HepG2 (cell line): ENCODE data around the gene NDUFS6. TPM values are rescaled to one million over a fixed set of nuclear protein-coding genes. Genes with fewer than 3 reads are reported as not detected.

Experiments
- ATM ChIP-seq: fragments of 450-650 bp; IDR thresholded peaks from 2 replicates; pipeline ENCODE4 v1.7.1; 2017; ENCODE audit warnings: mild to moderate bottlenecking, borderline replicate concordance
- HES4 ChIP-seq: sonication (generic); formaldehyde crosslinking; IDR thresholded peaks from 2 replicates; pipeline ENCODE4 v1.9.0; 2021; ENCODE audit warnings: mild to moderate bottlenecking, missing genetic modification reagents, borderline replicate concordance
- MAFF ChIP-seq: IDR thresholded peaks from 2 replicates; pipeline ENCODE4 v1.6.1; 2011; ENCODE audit warnings: low read depth, low read length, improper control_type of control experiment
- MAX ChIP-seq: IDR thresholded peaks from 2 replicates; pipeline ENCODE4 v1.6.1; 2012; ENCODE audit warnings: inconsistent platforms
- MLX ChIP-seq: IDR thresholded peaks from 2 replicates; pipeline ENCODE4 v1.6.1; 2016
- PRDM15 ChIP-seq: sonication (generic); formaldehyde crosslinking; IDR thresholded peaks from 2 replicates; pipeline ENCODE4 v1.4.0; 2020; ENCODE audit warnings: missing genetic modification reagents
- RAD51 ChIP-seq: fragments of 450-650 bp; IDR thresholded peaks from 2 replicates; pipeline ENCODE4 v1.6.1; 2016; ENCODE audit warnings: borderline replicate concordance
- RFXANK ChIP-seq: IDR thresholded peaks from 2 replicates; pipeline ENCODE4 v1.6.1; 2016
- TERF1 ChIP-seq: sonication (generic); formaldehyde crosslinking; IDR thresholded peaks from 2 replicates; pipeline ENCODE4 v1.8.0; 2022; ENCODE audit warnings: mild to moderate bottlenecking, missing genetic modification reagents, moderate library complexity
- TFDP2 ChIP-seq: sonication (generic); formaldehyde crosslinking; IDR thresholded peaks from 2 replicates; pipeline ENCODE4 v1.4.0; 2020; ENCODE audit warnings: missing genetic modification reagents
- XRCC5 ChIP-seq: fragments of 200-400 bp; formaldehyde crosslinking; optimal IDR thresholded peaks from 2 replicates; pipeline ENCODE3; 2017; ENCODE audit warnings: mild to moderate bottlenecking, low read length
- ZFP91 ChIP-seq: sonication (generic); formaldehyde crosslinking; IDR thresholded peaks from 2 replicates; pipeline ENCODE4 v1.9.0; 2022; ENCODE audit warnings: missing genetic modification reagents, mild to moderate bottlenecking, borderline replicate concordance
- ZFY ChIP-seq: sonication (generic); formaldehyde crosslinking; IDR thresholded peaks from 2 replicates; pipeline ENCODE4 v1.4.0; 2020; ENCODE audit warnings: missing genetic modification reagents
- ZNF564 ChIP-seq: sonication (generic); formaldehyde crosslinking; IDR thresholded peaks from 2 replicates; pipeline ENCODE4 v1.8.1; 2023; ENCODE audit warnings: mild to moderate bottlenecking, missing genetic modification reagents
- ZNF800 ChIP-seq: sonication (generic); formaldehyde crosslinking; IDR thresholded peaks from 2 replicates; pipeline ENCODE4 v1.4.0; 2020; ENCODE audit warnings: missing genetic modification reagents
- polyA plus RNA-seq, 8 experiments: library from polyadenylated mRNA; depleted of rRNA in 3 of 8; stranded (reverse) in 7 of 8; unstranded in 1 of 8; fragments of >200 nt; fragmentation: Illumina TruSeq in 4 of 8; extraction: Trizol in 4 of 8; gene quantifications; 2 replicates each; pipeline versions ENCODE4 v1.2.1 to v1.2.3, GENCODE V29; 2011 to 2016; ENCODE audit warnings: low read depth in 4 of 8, missing spikeins in 1 of 8, mixed read lengths in 1 of 8; ENCODE audit not compliant: insufficient read depth in 1 of 8
- total RNA-seq, 5 experiments: library from RNA; depleted of rRNA; stranded (reverse); fragments of >200 nt; fragmentation: Illumina TruSeq; extraction: Trizol; gene quantifications; 2 replicates each; pipeline ENCODE4 v1.2.3, GENCODE V29; 2016; ENCODE audit warnings: low read depth in 1 of 5

The NDUFS6 gene
- total and polyA plus RNA-seq, 2 of the 13 experiments (the other 11 are each of a cell fraction or from before 2014, with no cell fraction given): 23.7 to 50.4 TPM

GRCh38 chr5:1799602-1800471 lies 1.4 kb upstream of the NDUFS6 start, which contains the start of gene MRPL36 (continued):
- TF ChIP-seq ZNF564 (CRISPR knock-in tag): 0 out of 2 replicates have a peak, but pooled peaks have one; percentile 60
- TF ChIP-seq MLX (CRISPR knock-in tag): peak; percentile 66; the same call in 1 of the 2 replicates
- TF ChIP-seq MAX: peak; percentile 89
- peak; percentile 56 for TF ChIP-seq ZFY (CRISPR knock-in tag)
- TF ChIP-seq RFXANK: peak; percentile 40; the same call in 1 of the 2 replicates
- TF ChIP-seq MAFF: no peak
- peak; percentile 46; the same call in 1 of the 2 replicates for TF ChIP-seq TFDP2
- TF ChIP-seq HES4 (CRISPR knock-in tag): 0 out of 2 replicates have a peak, but pooled peaks have one; percentile 27
- peak; percentile 14 for TF ChIP-seq XRCC5
- peak; percentile 82 for TF ChIP-seq PRDM15 (CRISPR knock-in tag)
- TF ChIP-seq TERF1 (CRISPR knock-in tag): no peak
- 0 out of 2 replicates have a peak, but pooled peaks have one; percentile 65 for TF ChIP-seq ZNF800 (CRISPR knock-in tag)
- TF ChIP-seq RAD51: peak; percentile 83
- TF ChIP-seq ATM: no peak
- peak; percentile 68; the same call in 1 of the 2 replicates for TF ChIP-seq ZFP91 (CRISPR knock-in tag)
